NOMO-1 treated with DMSO at 0.1 percent for 48 hours (cell line): ENCODE results near the gene RPA1.
"Not testable (repeated sequence)": the region's sequence is repeated elsewhere in the genome, so short reads cannot be mapped to it uniquely, and the experiment has no call there.

ENCODE experiments used
- DNase-seq: peaks from one replicate; lab custom pipeline; 2025; ENCODE audit not compliant: unreplicated experiment; lab: John Stamatoyannopoulos, UW

RPA1 gene

GRCh38 chr17:1873418-1873817 is 43.6 kb downstream of the RPA1 start:
- DNase-seq: no peak

GRCh38 chr17:1875597-1875996 is 45.8 kb downstream of the RPA1 start:
- DNase-seq: no peak

GRCh38 chr17:1878419-1879121 is 48.8 kb downstream of the RPA1 start:
- DNase-seq: no peak

- DNase-seq: no peak
These were observed 51.2 kb downstream of the RPA1 start for GRCh38 chr17:1880851-1881630.

GRCh38 chr17:1882836-1883235 is 53.0 kb downstream of the RPA1 start:
- no peak for DNase-seq

- no peak for DNase-seq
These were observed 53.7 kb downstream of the RPA1 start for GRCh38 chr17:1883536-1883935.

GRCh38 chr17:1888741-1889140 is 58.9 kb downstream of the RPA1 start:
- DNase-seq: no peak

GRCh38 chr17:1890758-1891450 is 61.1 kb downstream of the RPA1 start:
- no peak for DNase-seq

- DNase-seq: no peak
These were observed 65.0 kb downstream of the RPA1 start for GRCh38 chr17:1894753-1895339.

GRCh38 chr17:1895479-1895878 is 65.7 kb downstream of the RPA1 start:
- not testable (repeated sequence) for DNase-seq

- no peak for DNase-seq
These were observed 66.7 kb downstream of the RPA1 start for GRCh38 chr17:1896243-1897104.

GRCh38 chr17:1897105-1897656 is 67.4 kb downstream of the RPA1 start:
- no peak for DNase-seq

- no peak for DNase-seq
These were observed 68.5 kb downstream of the RPA1 start for GRCh38 chr17:1898332-1898731.

GRCh38 chr17:1898872-1899271 is 69.1 kb downstream of the RPA1 start:
- DNase-seq: no peak

GRCh38 chr17:1899403-1900000 is 69.7 kb downstream of the RPA1 start:
- DNase-seq: no peak

- no peak for DNase-seq
These were observed 74.7 kb downstream of the RPA1 start for GRCh38 chr17:1904273-1905182.

- DNase-seq: no peak
These were observed 75.5 kb downstream of the RPA1 start for GRCh38 chr17:1905190-1905913.

- no peak for DNase-seq
These were observed 76.9 kb downstream of the RPA1 start for GRCh38 chr17:1906662-1907101.
